ENCODE data around the gene MRGPRE.

DNA sequence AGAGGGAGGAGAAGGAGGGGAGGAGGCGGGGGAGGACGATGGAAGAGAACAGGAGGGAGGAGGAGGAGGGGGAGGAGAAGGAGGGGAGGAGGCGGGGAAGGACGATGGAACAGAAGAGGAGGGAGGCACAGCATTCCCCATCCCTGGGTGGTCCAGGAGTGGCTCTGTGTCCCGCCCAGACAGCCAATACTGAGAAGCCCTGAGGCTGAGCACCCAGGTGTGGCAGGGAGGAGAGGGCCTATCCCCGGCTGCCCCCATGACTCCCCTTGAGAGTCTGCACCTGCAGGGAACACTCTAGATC is 717 bp downstream of the MRGPRE start:
- TF ChIP-seq, protein P1, sequence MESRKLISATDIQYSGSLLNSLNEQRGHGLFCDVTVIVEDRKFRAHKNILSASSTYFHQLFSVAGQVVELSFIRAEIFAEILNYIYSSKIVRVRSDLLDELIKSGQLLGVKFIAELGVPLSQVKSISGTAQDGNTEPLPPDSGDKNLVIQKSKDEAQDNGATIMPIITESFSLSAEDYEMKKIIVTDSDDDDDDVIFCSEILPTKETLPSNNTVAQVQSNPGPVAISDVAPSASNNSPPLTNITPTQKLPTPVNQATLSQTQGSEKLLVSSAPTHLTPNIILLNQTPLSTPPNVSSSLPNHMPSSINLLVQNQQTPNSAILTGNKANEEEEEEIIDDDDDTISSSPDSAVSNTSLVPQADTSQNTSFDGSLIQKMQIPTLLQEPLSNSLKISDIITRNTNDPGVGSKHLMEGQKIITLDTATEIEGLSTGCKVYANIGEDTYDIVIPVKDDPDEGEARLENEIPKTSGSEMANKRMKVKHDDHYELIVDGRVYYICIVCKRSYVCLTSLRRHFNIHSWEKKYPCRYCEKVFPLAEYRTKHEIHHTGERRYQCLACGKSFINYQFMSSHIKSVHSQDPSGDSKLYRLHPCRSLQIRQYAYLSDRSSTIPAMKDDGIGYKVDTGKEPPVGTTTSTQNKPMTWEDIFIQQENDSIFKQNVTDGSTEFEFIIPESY (IDR thresholded peaks at IDR 0.05), result no peak
- TF ChIP-seq, protein P2, sequence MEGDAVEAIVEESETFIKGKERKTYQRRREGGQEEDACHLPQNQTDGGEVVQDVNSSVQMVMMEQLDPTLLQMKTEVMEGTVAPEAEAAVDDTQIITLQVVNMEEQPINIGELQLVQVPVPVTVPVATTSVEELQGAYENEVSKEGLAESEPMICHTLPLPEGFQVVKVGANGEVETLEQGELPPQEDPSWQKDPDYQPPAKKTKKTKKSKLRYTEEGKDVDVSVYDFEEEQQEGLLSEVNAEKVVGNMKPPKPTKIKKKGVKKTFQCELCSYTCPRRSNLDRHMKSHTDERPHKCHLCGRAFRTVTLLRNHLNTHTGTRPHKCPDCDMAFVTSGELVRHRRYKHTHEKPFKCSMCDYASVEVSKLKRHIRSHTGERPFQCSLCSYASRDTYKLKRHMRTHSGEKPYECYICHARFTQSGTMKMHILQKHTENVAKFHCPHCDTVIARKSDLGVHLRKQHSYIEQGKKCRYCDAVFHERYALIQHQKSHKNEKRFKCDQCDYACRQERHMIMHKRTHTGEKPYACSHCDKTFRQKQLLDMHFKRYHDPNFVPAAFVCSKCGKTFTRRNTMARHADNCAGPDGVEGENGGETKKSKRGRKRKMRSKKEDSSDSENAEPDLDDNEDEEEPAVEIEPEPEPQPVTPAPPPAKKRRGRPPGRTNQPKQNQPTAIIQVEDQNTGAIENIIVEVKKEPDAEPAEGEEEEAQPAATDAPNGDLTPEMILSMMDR (IDR thresholded peaks at IDR 0.05; ENCODE audit: low read depth, low read length, missing input control), result no peak
- TF ChIP-seq, protein P3, sequence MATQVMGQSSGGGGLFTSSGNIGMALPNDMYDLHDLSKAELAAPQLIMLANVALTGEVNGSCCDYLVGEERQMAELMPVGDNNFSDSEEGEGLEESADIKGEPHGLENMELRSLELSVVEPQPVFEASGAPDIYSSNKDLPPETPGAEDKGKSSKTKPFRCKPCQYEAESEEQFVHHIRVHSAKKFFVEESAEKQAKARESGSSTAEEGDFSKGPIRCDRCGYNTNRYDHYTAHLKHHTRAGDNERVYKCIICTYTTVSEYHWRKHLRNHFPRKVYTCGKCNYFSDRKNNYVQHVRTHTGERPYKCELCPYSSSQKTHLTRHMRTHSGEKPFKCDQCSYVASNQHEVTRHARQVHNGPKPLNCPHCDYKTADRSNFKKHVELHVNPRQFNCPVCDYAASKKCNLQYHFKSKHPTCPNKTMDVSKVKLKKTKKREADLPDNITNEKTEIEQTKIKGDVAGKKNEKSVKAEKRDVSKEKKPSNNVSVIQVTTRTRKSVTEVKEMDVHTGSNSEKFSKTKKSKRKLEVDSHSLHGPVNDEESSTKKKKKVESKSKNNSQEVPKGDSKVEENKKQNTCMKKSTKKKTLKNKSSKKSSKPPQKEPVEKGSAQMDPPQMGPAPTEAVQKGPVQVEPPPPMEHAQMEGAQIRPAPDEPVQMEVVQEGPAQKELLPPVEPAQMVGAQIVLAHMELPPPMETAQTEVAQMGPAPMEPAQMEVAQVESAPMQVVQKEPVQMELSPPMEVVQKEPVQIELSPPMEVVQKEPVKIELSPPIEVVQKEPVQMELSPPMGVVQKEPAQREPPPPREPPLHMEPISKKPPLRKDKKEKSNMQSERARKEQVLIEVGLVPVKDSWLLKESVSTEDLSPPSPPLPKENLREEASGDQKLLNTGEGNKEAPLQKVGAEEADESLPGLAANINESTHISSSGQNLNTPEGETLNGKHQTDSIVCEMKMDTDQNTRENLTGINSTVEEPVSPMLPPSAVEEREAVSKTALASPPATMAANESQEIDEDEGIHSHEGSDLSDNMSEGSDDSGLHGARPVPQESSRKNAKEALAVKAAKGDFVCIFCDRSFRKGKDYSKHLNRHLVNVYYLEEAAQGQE (IDR thresholded peaks at IDR 0.05), result no peak
- TF ChIP-seq SP1 (IDR thresholded peaks at IDR 0.05), result no peak
- no peak for TF ChIP-seq JUND (IDR thresholded peaks at IDR 0.05)
- TF ChIP-seq, protein P4, sequence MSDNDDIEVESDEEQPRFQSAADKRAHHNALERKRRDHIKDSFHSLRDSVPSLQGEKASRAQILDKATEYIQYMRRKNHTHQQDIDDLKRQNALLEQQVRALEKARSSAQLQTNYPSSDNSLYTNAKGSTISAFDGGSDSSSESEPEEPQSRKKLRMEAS (IDR thresholded peaks at IDR 0.05), result no peak
- TF ChIP-seq YY1 (IDR thresholded peaks at IDR 0.05), result no peak
- TF ChIP-seq RAD21 (IDR thresholded peaks at IDR 0.05), result no peak
- TF ChIP-seq GABPA (IDR thresholded peaks at IDR 0.05 in 1 of 2, conservative IDR thresholded peaks at IDR 0.05 in 1 of 2), result no peak
- no peak for TF ChIP-seq HNF4A (conservative IDR thresholded peaks at IDR 0.05)
- no peak for TF ChIP-seq FOXA1 (IDR thresholded peaks at IDR 0.05)
- no peak for TF ChIP-seq TAF1 (conservative IDR thresholded peaks at IDR 0.05)
- TF ChIP-seq HNF4G (IDR thresholded peaks at IDR 0.05), result no peak
